HS-5 (cell line): ENCODE data around the gene CC2D1B.

Experiments
- DNase-seq: peaks from one replicate; pipeline ENCODE4 v3.0.0-alpha.2; 2012; ENCODE audit warnings: low read depth

Gene CC2D1B

DNA sequence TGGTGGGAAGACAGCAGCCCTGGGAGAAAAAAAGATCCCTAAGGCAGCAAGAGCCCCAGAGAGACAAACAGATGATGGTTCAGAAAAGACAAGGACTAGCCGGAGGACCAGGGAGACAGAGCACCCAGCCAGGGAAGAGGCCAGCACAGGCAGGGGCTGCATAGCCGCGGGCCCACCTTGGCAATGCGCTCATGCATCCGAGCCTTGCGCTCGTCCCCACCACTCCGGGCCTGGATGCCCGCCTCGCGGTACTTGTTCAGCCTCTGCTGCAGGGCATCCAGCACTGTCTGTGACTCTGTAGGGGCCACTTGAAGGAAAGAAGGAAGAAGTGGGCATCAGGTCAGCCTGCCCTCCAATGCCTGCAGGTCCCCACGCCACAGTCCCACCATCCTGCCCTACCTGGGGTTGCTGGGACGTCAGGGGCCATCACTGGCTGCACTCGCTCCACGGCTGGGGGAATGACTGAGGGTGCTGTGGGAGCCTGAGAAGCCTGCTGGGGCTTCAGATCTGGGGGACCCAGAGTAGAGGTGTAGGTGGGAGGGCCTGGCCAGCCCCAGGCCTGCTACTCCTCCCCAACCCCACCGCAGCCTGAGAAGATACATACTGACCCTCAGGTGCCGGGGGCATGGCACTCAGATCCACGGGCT is 7.0 kb downstream of the CC2D1B start:
- no peak for DNase-seq

DNA sequence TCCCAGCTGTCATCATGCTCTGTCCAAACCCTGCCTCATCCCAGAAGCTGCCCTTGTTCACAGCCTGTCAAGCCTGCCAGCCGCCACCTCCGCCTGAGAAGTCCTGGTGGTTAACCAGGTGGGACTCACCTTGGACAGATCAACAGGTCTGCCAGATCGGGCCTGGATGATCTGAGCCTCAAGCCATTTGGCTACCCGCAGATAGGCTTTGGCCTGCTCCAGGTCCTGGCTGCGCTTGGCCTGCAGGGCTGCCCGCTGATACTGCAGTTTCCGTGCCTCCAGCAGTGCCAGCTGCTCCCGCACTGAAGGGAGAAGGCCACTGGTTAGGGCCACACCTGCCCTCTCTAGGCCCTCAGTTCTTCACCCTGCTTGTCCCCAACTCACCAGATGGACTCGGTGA is 8.6 kb downstream of the CC2D1B start:
- no peak for DNase-seq

DNA sequence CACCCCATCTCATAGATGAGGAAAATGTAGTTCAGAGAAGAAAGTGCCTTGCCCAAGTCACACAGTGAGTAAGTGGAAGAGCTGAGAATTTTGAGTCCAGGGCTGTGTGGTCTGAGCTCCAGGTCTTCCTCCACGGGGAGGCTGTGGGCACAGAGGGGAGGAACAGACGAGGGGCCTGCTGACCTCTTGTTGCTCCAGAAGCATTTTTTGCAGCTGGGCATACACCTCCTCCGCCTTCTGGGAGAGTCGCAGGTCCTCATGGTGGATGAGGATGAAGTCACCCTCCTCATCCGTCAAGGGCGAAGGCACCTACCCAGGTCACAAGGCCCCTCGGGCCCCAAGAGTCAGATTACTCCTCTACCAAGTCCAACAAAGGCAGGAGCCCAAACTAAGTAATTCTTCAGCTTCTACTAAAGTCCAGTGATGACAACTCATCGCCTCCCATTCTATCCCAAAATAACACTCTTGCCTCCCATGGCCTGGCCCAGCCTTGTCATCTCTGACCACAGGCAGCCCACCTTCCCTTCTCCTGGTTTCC is 9.1 kb downstream of the CC2D1B start:
- no peak for DNase-seq

DNA sequence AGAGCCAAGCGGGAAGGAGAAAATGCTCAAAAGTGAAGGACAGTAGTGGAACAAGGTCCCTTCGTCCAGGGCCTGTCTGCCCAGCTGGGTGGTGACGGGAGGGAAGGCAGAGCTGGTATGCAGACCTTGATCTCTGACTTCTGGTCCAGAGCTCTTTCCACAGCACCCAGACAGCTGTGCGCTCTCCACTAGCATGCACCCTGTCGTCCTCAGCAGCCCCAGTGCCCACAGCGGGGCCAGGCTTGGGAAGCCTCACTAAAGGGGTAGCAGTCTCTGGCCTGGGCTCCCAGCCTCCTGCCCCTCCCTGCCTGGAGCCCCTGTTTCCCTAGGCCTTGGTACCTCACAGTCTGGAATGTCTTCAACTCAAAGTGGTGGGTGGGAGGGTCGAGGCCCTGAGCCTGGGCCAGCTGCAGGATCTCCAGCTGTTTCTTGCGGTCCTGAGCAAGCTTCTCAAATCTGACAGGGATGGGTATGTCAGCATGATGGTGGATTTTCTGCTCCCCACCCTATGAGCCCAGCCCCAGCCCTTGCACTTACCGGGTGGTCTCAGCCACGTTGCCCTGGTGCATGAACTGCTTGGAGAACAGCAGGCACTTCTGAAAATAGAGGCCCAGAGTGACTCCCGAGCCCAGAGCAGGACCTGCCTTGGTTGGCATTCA is 10.0 kb downstream of the CC2D1B start:
- DNase-seq: no peak

DNA sequence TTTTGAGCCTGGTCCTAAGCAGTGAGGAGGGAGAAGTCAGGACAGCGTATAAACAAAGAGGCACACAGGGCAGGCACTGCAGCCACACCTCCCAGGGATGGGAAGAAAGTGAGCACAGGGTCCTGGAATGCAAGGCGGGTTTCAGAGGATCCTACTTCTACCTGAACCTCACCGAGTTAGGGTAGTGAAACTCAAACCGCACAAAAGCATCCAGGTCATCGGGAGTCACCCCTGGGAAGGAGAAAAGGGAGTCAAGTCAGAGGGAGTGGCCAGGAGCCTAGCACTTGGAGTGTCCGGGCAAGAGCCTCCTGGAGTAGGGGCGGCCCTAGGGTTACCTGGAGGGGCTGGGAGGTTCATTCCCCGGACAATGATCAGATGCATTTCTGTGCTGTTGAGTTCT is 10.6 kb downstream of the CC2D1B start:
- no peak for DNase-seq

DNA sequence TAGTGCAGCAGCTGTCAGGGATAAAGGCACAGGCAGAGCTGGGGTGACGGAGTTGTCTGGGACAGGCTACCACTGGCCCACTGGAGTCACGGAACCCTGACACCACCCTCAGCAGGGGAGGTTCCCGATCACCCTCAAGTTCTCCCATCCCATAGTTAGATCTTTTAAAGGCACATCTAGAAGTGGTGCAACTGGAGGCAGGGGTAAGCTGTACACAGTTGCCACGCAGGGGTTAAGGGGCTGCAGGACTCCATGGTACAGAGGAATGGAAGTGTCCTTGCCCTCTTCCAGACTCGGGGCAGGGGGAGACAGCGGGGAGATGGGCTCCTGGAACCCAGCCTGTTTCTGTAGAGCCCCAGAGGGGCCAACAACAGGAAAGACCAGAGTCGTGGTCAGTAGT is 13.3 kb downstream of the CC2D1B start:
- no peak for DNase-seq

DNA sequence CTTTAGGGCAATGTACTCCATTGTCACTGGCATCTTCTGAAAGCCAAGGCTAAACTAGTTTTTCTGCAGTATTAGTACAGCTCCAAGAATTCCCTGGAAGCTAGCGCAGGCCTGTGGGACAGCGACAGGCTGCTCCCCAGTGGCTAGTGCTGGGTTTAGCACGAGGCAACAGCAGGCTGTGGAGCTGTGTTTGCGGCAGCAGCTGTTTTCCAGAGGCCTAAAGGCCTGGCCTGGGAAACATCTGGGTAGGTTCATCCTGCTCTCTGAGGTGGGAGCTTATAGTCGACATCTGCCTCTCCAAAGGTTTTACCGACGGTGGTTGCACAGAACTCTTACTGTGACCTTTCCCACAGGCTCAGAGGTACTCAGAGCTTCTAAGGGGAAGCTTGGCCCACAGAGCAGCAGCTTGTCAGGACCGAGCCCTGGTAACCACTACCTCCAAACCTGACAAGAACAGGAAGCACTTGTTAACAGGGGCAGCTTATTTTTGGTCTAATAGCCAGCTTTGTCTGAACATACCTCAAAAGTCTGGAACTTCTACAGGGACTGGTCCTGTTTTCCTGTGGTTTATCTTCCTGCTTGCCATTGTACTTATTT is 17.2 kb downstream of the CC2D1B start:
- DNase-seq: no peak

DNA sequence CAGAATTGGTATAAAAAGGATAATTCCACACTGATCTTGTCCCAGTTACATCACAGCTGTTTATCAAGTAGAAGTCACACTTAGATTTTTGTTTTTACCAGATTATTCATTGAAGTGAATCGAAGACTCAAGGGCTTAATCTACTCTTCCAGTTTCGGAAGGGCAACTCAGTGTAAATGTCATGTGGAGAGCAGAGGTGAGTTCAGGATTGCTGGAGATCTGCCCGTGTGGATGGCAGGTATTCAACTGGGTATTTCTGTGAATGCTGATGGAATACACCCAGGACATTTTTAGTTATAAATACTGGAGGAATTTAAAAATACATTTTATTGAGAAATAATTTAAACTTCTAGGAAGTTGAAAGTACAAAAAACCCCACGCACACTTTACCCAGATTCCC is 19.4 kb downstream of the CC2D1B start:
- DNase-seq: no peak

DNA sequence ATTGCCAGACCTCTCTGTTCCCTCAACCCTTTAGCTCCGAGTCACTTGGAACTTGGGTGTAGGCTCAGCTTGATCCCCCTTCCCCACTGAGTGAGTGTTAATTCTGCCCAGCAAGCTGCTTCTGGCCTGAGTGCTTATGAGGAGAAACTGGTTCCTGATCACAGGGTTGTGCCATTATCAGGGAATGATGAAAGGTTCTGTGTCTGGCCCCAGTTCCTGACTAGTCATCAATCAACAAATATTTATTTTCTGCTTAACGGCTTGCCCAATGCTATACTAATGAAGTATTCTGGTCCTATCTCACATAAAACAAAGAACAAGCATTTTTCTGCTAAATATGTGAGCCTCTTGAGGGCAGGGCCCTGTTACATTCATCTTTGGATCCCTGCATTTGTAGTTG is 20.8 kb downstream of the CC2D1B start:
- no peak for DNase-seq

DNA sequence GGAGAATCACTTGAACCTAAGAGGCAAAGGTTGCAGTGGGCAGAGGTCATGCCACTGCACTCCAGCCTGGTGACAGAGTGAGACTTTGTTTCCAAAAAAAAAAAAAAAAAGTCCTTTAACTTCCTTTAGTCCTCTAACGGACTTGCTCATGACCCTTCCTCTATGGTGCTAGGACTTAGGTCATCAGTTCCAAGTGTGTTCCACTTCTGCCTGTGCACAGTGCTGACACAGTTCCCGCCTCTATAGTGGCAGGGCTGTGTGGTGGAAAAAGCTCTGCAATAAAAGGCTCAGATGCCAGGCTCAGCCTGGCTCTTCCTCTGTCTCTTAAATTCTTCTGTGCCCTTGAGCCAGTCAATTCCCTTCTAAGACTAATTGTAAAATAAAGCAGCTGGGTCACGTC is 22.0 kb downstream of the CC2D1B start:
- no peak for DNase-seq

DNA sequence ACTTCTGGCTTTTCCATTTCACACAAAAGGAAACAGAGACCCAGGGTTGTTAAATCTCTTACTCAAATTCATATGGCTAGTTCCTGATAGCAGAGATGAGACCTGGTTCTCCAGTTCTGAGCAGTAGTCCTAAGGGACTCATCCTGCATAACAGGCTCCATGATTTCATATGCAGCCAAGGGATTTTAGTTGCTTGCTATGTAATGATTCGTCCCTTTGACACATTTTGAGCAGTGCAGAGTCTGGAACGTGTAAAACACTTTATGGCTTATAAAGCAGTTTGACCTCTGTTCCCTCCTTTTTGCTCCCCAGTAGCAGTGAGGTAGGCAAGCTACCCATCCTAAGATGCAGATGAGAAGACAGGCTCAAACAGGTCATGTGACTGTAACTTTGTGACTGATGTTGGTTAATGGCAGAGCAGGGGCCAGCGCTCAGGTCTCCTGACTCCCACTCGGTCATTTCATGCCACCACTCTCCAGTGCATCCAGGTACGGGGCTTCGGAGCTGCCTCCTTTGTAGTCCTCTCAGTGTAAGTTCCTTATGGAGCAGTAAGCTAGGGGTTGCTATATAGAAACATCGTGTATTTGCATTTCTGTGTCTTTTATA is 24.2 kb downstream of the CC2D1B start:
- DNase-seq: no peak

DNA sequence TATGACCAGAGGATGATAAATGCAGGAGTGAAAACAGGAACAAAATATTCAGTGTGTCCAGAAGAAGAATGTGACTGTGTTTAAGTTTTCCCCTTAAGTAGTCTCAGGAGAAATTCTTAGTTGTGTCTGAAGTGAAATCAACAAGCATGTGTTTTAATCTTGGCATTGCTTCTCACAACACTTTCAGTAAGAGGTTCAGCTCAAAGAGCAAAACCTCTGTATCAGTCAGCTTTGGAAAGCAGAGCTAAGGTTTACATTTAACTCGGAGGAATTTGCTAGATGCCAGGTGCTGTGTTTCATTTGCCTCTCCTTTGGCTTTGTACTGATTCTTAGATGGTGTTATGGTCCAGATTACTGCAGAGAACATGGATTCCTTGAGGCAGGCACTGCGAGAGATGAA is 28.6 kb downstream of the CC2D1B start:
- no peak for DNase-seq

DNA sequence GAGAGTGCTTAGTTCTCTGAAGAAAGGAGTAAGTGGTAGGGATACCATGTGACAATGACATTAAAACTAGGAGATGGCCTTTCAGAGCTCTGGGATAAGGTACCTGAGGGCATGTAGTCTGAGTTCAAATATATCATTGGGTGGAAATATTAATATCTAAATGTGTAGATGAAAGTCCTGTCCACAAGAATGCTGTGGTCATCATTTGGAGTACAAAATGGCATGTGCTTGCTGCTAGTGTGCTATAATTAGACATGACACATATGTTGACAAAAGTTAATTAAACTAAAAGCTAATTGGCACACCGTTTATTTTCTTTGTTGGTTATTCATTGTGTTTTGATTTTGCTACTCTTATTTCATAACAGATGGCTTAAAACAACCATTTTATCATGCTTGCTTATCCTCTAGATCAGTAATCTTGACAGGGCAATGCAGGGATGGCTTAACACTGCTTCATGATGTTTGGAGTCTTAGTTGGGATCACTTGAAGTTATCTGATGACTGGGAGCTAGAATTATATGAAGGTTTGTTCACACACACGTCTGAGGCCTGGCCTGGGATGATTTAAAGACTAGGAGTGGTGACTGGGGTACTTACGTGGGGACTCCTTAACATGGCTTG is 31.0 kb downstream of the CC2D1B start:
- no peak for DNase-seq

DNA sequence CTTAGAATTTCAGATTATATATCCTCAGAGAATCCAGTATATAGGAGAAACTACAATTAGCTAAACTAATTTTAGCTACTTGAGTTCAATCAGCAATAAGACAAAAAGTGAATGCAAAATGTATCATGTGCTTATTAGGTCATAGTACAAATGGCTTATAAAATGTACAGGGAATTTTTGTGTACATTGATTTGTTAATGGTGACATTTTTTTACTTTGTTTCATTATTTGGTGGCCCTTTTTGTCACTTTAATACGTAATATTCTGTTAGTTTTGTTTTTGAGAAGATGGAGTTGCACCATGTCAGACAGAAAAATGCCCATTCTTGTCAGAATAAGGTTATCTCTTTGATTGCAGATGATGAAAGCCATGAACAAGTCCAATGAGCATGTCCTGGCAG is 33.6 kb downstream of the CC2D1B start:
- DNase-seq: no peak

DNA sequence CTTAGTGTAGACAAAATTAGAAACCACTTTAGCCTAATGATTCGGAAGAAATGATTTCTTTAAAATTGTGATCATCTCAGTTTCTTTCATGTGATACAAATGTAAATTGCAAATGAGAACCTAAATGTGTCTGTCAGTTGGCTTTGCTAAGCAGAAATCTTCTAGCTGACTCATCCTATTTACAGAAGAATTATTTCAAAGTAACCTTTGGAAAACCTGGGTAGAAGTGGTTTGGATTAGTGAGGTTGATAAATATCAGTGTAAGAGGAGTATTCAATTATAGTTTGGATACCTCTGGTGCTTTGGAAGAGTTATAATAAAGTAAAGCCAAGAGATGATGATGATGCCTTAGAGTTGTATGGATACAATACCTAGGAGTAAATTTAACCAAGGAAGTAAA is 37.4 kb downstream of the CC2D1B start:
- no peak for DNase-seq

DNA sequence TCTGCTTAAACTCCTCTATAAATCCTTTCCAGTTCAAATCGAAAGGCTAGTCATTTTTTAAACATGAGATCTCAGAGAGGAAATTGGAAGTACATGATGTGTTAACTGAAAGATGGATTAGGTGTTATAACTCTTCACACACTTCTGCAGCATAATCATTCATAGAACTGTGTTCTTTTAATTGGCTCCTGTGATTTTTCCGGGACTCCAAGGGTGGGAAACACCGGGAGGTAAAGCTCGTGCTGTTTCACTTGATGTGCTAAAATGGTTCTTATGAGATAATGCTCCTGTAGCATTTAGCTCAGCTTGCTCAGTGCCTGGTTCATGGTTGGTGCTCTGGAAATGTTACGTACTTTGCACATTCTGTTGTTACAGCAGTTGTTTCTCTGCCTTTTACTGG is 40.2 kb downstream of the CC2D1B start:
- DNase-seq: no peak

DNA sequence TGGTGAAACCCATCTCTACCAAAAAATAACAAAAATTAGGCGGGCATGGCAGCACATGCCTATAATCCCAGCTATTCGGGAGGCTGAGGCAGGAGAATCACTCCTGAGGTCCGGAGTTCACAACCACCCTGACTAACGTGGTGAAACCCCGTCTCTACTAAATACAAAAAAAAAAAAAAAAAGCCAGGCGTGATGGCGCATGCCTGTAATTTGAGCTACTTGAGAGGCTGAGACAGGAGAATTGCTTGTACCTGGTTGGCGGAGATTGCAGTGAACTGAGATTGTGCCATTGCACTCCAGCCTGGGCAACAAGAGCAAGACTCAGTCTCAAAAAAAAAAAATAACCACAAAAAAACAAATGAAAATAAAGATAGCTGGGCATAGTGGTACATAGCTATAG is 42.3 kb downstream of the CC2D1B start:
- no peak for DNase-seq

DNA sequence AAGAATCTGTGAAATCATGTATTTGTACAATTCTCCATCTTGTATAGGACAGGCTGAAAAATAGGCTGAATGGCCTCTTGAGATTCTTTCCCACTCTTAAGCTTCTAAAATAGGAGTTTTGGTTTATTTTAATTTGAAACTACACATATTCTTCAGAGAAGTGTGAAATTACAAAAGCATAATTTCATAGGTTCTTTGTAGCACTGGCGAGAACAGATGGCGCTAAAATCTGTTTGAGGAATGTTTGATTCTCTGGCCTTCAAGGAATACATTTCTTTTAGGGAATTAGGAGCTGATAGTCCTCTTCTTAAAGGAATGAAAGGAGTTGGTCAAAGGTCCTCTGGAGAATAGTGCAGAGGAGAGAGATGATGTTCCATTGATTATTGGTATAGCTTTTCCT is 44.9 kb downstream of the CC2D1B start:
- no peak for DNase-seq

DNA sequence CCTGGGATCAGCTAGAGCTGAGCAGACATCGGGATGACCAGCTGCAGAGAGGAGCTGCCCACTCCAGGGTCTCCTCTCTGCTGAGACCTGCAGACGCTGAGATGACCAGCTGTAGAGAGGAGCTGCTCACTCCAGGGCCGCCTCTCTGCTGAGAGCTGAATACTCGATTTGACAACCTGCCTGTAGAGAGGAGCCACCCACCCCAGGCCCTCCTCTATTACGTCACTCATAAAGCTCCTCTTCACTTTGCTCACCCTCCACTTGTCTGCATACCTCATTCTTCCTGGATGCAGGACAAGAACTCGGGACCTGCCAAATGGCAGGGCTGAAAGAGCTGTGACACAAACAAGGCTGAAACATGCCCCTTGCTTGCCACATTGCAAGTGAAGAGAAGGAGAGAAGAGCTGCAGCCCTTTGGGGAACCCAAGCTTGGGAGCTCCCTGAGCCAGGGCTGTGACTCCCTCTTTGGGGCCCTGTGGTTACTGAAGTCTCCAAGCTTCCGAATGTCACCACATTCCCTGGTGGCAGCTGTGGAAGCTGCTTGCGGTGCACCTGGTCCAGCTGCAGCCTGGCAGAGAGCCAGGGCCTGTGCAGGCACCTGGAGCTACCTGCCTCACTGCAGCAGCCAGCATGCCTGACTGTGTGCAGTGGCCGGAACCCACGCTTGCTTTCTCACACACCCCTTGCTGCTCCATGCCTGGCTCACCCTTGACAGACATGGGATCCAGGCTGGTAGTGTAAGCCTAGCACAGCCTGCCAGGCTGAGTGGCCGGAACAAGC is 59.6 kb downstream of the CC2D1B start:
- DNase-seq: no peak

DNA sequence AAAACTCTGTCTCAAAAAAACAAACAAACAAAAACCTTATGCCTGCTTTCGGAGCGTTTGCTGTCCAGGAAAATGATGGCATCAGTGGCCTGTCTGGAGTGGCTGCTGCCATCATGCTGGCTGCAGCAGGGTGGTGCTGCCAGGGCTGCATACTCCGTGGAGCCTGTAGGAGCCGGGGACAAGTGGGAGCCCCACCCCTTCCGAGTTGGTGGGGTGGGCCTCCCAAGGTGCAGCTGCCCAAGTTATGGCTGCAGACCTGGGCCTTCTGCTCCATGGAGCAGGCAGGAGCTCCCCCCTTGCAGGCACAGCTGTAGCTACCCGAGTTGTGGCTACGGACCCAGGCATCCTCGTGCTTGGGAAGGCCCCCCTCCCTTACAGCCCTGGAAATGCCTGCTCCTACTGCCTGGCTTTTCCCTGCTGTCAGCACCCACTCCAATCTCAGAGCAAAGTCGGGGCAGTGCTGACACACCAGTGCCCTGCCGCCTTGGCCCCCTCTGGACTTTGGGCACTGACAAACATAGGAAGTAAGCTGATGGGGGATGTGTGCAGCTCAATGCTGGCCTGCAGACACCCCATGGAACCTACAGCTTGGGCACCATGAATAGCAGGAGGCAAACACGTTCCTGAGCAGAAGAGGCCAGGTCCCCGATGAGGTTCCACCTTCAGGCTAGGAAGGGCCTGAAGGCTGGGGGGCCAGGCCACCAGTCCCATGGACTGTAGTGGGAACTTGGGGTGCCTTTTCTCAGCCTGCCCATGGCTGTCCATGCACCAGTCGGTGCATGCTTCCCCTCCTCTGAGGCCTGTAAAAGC is 60.4 kb downstream of the CC2D1B start:
- no peak for DNase-seq
